KG1 (cell line): ENCODE results near the gene GSTM1.

Source experiments
- DNase-seq: peaks from one replicate; lab custom pipeline; 2025; lab: John Stamatoyannopoulos, UW

The GSTM1 gene

GRCh38 chr1:109687641-109688499, at the start of gene GSTM1:
Gene GSTM1 (plus strand): TSS chr1:109687817. CDS start chr1:109687874, 57 bp downstream.
- no peak for DNase-seq

GRCh38 chr1:109639063-109639840, 48.4 kb upstream of the GSTM1 start:
- no peak for DNase-seq

- no peak for DNase-seq
These were observed 47.8 kb upstream of the GSTM1 start for GRCh38 chr1:109639841-109640184.

- peak; percentile 72 for DNase-seq
These were observed 47.2 kb upstream of the GSTM1 start for GRCh38 chr1:109640285-109640865.

GRCh38 chr1:109641078-109641740, 46.4 kb upstream of the GSTM1 start:
- DNase-seq: no peak

- no peak for DNase-seq
These were observed 45.8 kb upstream of the GSTM1 start for GRCh38 chr1:109641861-109642260.

GRCh38 chr1:109642626-109643025, 45.0 kb upstream of the GSTM1 start:
- DNase-seq: no peak

- DNase-seq: peak; percentile 66
These were observed 44.0 kb upstream of the GSTM1 start for GRCh38 chr1:109643385-109644230.

GRCh38 chr1:109644670-109645069, 42.9 kb upstream of the GSTM1 start:
- no peak for DNase-seq

- peak; percentile 39 for DNase-seq
These were observed 38.1 kb upstream of the GSTM1 start for GRCh38 chr1:109649491-109649914.

- DNase-seq: no peak
These were observed 37.0 kb upstream of the GSTM1 start for GRCh38 chr1:109650609-109651008.

- no peak for DNase-seq
These were observed 35.2 kb upstream of the GSTM1 start for GRCh38 chr1:109652402-109652801.

- DNase-seq: no peak
These were observed 34.3 kb upstream of the GSTM1 start for GRCh38 chr1:109653306-109653705.

- DNase-seq: no peak
These were observed 33.1 kb upstream of the GSTM1 start for GRCh38 chr1:109654519-109654918.

GRCh38 chr1:109655615-109656519, 31.8 kb upstream of the GSTM1 start, which contains the start of gene GSTM4:
Gene GSTM4 (plus strand): TSS chr1:109656099. CDS start chr1:109656390, 291 bp downstream.
- DNase-seq: peak; percentile 59

- no peak for DNase-seq
These were observed 30.2 kb upstream of the GSTM1 start for GRCh38 chr1:109657395-109657794.

- no peak for DNase-seq
These were observed 29.6 kb upstream of the GSTM1 start for GRCh38 chr1:109657970-109658369.

GRCh38 chr1:109658533-109659042, 29.0 kb upstream of the GSTM1 start:
- no peak for DNase-seq

- DNase-seq: no peak
These were observed 28.5 kb upstream of the GSTM1 start for GRCh38 chr1:109659145-109659544.
